T-helper 1 cell (primary cell): ENCODE results near the gene FOXRED1.
"Not testable (repeated sequence)": the region's sequence is repeated elsewhere in the genome, so short reads cannot be mapped to it uniquely, and the experiment has no call there.

Experiments used
- DNase-seq, 5 donors: peaks; one replicate each; pipeline ENCODE4 v3.0.0-alpha.2; 2012 to 2020
- total RNA-seq, 4 donors: gene quantifications; one replicate each; lab custom pipeline; 2026; lab: John Stamatoyannopoulos, UW

FOXRED1 gene
- total RNA-seq: 12.4 to 24.1 (median 17.4) reads per million in 4 donors

- DNase-seq: peak; percentile 99 to 100 (median 100)
Measured at GRCh38 chr11:126268708-126269579, at the start of gene FOXRED1, which contains the start of gene SRPRA. FOXRED1 (plus strand) TSS chr11:126269154; CDS start chr11:126269207, 53 bp downstream. SRPRA (minus strand) TSS chr11:126268895; CDS start chr11:126268804, 91 bp downstream.

DNA sequence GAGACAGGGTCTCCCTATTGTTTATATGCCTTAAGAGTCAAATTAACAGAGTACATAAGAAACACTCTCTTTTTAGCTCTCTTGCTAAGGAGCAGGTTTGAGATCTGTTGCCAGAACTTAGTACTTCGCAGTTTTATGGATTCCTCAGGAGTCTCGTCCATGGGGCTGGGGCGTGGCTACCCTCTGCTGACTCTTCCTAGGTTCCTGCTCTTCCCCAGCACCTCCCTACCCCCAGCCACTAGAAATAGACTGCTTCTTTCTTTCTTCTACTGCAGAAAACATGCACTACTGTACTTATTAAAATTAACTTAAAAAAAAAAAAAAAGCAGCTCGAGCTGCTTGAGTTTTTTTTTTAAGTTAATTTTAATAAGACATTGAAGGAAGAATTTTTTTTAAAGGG, 49.4 kb upstream of the FOXRED1 start:
- DNase-seq: no peak

DNA sequence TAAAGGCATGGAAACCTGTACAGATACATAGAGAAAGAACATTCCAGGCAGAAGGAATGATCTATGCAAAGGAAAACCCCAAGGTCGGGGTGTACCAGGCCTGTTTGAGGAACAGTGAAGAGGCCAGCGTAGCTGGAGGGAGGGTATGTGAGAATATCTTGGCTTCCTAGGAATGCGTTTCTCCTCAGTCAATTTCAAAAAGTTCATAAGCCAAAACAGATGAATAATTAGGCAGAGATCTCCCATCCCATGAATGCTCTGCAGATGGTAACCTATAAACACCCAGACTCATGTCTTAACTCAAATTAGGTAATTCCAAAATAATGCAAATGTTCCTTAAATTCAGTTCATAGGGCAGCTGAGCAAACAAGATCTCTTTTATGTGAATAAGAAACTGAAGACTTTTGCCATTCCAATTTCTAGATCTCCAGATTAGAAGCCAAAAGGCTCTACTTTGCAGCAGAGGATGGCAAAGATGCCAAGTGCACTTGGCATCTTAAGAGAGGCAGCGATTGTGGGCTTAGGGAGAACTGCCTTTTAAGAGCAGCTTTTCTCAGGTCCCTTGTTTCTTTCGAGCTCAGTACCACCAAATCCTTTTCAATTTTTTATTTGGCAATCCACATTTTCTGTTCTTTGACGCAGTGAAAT, 44.2 kb upstream of the FOXRED1 start:
- DNase-seq: no peak

GRCh38 chr11:126225295-126225665, 43.7 kb upstream of the FOXRED1 start:
- DNase-seq: no peak

- DNase-seq: no peak
Measured at GRCh38 chr11:126226334-126227084, 42.4 kb upstream of the FOXRED1 start.

- no peak for DNase-seq
Measured at GRCh38 chr11:126229858-126230540, 39.0 kb upstream of the FOXRED1 start.

GRCh38 chr11:126231725-126232459, 37.1 kb upstream of the FOXRED1 start:
- no peak for DNase-seq

DNA sequence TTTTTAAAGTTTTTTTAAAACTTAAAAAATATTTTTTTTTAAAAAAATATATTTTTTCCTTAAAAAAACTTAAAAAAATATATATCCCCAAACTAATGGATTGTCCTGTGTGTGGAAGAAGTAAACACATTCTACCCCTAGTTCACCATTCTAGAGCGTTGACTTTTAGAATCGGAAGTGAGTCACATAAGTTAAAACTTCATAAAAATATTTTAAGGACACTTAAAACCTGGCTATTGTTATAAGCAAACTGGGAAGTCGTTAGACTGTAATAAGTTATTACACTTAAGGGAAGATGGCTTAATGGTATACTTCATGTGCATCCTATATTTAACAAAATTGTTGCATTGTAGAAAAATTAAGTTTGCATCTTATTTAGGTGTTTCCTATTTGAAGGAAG, 36.3 kb upstream of the FOXRED1 start:
- no peak for DNase-seq

DNA sequence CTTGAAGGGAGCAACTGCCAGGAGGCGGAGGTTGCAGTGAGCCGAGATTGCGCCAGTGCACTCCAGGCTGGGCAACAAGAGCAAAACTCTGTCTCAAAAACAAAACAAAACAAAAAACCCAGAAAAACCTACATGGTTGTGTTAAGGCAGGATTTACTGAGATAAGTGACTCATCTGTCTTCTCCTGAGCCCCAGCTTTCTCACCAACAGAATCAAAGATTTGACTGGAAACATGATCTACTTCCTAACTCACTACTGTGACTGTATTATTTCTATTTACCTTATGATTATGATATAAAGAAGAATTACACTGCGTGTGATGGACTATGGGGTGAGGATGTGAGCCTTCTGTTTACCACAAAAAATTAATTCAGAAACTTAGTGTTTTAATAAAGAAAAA, 35.6 kb upstream of the FOXRED1 start:
- no peak for DNase-seq

GRCh38 chr11:126246636-126247035, 22.3 kb upstream of the FOXRED1 start:
- DNase-seq: no peak

DNA sequence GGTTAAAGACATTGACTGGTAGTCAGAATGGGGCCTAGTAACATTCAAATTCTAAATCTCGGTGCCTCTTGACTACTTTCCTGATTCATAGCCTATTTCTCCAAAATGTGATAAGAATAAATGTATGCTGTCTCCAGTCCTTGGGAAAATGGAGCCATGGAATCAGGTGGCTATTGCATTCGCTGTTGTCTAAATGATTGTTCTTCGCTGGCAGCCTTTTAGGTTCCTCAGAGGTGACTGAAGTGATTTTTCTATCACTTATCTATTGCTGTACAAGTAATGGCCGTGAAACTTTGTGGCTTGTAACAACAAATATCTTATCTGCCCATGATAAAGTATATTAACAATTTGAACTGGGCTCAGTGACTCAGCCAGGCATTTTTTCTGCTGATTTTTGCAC, 15.7 kb upstream of the FOXRED1 start:
- no peak for DNase-seq

DNA sequence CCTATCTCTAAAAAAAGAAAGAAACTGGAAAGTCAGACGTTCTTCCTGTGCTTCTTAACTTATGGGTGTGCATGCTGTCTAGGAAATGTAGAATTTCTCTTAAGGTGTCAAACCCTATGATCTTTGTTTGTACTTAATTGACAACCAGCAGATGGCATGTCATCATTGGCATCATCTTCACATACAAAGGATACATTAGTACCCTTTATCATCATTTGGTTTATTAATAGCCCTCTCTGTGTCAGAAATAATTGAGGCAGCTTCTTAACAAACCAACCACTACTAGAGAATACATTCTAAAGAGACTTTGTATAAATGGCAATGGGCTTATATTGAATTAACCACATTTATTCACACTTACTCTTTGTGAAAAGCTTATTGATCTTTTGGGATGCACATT, 14.1 kb upstream of the FOXRED1 start:
- no peak for DNase-seq

DNA sequence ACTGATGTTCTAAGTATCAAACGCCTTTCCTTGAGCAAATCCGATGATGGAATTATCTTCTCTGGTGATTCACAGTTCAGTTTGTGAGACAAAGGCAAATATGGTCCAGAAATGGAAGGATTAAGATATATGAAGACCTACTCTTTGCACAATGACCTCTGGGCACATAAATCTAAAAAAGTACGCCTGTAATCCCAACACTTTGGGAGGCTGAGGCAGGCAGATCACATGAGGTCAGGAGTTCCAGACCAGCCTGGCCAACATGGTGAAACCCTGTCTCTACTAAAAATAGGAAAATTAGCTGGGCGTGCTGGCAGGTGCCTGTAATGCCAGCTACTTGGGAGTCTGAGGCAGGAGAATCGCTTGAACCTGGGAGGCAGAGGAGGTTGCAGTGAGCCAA, 13.4 kb upstream of the FOXRED1 start:
- DNase-seq: not testable (repeated sequence)

DNA sequence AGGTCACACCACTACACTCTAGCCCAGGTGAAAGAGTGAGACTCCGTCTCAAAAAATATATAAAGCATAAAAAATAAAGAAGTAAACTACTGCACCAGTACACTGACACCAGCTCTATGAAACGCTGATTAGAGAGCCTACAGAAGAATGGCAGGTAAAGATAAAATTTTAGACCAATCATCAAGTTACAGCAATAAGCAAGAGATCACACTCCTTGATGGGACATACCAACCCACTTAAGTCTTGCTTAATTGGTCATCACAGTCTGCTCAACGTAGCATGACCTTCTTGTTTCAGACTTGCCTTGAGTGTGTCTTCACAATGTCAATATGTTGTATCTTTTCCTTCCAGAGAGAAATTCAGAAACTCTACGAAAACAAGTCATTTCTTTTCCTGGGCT, 12.7 kb upstream of the FOXRED1 start:
- DNase-seq: no peak

DNA sequence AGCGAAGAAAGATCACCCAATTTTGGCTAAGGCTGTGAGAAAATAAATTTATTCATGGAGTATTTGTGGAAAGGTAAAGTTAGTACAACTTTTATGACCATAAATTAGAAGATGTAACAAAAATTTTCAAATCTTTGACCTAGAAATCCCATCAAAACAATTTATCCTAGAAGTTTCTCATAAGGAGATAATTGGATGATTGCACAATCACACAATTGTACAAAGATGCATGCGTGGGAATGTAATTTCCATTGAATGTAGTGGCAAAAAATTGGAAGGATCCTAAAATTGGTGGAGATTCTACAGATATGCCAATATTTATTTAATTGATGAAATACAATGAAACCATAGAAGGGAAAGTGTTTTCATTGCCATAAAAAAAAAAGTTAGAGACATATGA, 11.8 kb upstream of the FOXRED1 start:
- DNase-seq: no peak

GRCh38 chr11:126257764-126258163, 11.2 kb upstream of the FOXRED1 start:
- no peak for DNase-seq

- DNase-seq: no peak
Measured at GRCh38 chr11:126262216-126262615, 6.7 kb upstream of the FOXRED1 start.

DNA sequence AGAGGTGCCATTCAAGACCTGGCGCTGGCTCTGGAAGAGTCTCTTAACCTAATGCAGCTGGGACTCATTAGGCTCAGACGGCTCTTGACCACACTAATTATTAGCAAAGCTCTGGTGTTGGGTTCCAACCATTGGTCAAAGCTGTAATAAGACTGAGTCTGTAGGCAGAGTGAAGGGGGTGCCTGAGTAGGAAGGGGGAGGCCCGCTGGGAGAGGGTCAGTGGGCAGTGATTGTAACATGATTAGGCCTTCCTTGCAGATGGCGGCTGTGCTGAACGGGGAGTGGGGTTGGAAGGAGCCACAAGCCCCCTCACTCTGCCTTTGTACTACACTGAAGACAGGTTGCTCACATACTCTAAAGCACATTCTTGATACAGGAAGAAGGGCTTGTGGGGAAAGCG, 5.5 kb upstream of the FOXRED1 start:
- DNase-seq: no peak

- DNase-seq: no peak
Measured at GRCh38 chr11:126265811-126266210, 3.1 kb upstream of the FOXRED1 start.

- DNase-seq: no peak
Measured at GRCh38 chr11:126267650-126268049, 1.3 kb upstream of the FOXRED1 start.

DNA sequence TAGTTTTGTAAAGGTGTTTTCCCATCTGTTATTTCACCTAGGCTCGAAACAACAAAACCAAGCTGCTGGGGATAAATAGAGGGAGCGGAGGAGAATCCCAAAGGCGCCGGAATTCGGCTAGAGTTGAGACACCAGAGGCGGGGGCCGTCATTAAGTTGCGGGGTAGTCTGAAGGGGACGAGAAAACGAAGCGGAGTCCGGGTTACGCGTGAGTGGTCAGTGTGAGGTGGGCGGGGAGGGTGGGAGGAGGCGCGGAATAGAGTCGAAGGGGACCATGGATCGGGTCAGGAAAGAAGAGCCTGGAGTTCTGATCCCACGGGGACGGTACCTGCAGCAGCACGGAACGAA, 620 bp upstream of the FOXRED1 start:
- DNase-seq: no peak

DNA sequence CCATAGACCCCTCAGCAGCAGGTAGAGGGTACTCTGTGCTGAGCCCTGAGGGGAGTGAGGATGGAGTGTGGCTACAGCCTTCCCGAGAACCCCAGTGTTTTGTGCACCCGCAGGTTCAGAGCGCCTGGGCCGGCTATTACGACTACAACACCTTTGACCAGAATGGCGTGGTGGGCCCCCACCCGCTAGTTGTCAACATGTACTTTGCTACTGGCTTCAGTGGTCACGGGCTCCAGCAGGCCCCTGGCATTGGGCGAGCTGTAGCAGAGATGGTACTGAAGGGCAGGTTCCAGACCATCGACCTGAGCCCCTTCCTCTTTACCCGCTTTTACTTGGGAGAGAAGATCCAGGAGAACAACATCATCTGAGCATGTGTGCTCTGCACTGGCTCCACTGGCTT, 8.4 kb downstream of the FOXRED1 start:
- DNase-seq: no peak
